H1 (cell line): Measurements from ENCODE around the gene ZNF316. TPM values are rescaled to one million over a fixed set of nuclear protein-coding genes. Genes with fewer than 3 reads are reported as not detected.

Experiments
- CTCF ChIA-PET: fragments of 300-600 bp; sonication (Branson Sonifier 250); formaldehyde crosslinking; loops from one replicate; lab custom pipeline; 2021; ENCODE audit not compliant: partially characterized antibody; lab: Charles Lee
- POLR2A ChIA-PET: fragments of 300-600 bp; sonication (Branson Sonifier 250); formaldehyde crosslinking; loops from one replicate; lab custom pipeline; 2021; ENCODE audit warnings: inconsistent platforms; ENCODE audit not compliant: partially characterized antibody; lab: Charles Lee
- DNase-seq, 2 experiments: peaks; one replicate each; pipeline versions ENCODE4 v3.0.0 to v3.0.0-alpha.2; 2010 to 2022; ENCODE audit warnings: low spot score in 2 of 2, low read depth in 1 of 2, mixed read lengths in 1 of 2
- FAIRE-seq: peaks from 2 replicates; lab custom pipeline; 2011; peaks lifted over from hg19 to GRCh38; lab: Jason Lieb, UNC
- H2AFZ ChIP-seq: 2 replicates; pipeline ENCODE4 v1.8.1; 2012; ENCODE audit warnings: low read length, inconsistent platforms
- H2AK5ac ChIP-seq: 2 replicates; pipeline ENCODE4 v1.6.1; 2013; ENCODE audit warnings: low read depth, low read length
- H2BK120ac ChIP-seq: replicated peaks from 2 replicates; pipeline ENCODE3; 2013; ENCODE audit warnings: low read depth, low read length, inconsistent platforms
- H2BK12ac ChIP-seq: 2 replicates; pipeline ENCODE4 v1.6.1; 2013; ENCODE audit warnings: low read depth, low read length
- H2BK15ac ChIP-seq: 2 replicates; pipeline ENCODE4 v1.6.1; 2013; ENCODE audit warnings: low read length
- H2BK20ac ChIP-seq: 2 replicates; pipeline ENCODE4 v1.6.1; 2013; ENCODE audit warnings: low read length
- H2BK5ac ChIP-seq: 2 replicates; pipeline ENCODE4 v1.6.1; 2013; ENCODE audit warnings: low read depth, low read length
- H3K14ac ChIP-seq: 2 replicates; pipeline ENCODE4 v1.6.1; 2013; ENCODE audit warnings: inconsistent platforms; ENCODE audit not compliant: insufficient read length
- H3K18ac ChIP-seq: 2 replicates; pipeline ENCODE4 v1.6.1; 2013; ENCODE audit warnings: low read length; ENCODE audit errors: extremely low read depth
- H3K23ac ChIP-seq: 2 replicates; pipeline ENCODE4 v1.6.1; 2013; ENCODE audit warnings: inconsistent platforms; ENCODE audit not compliant: insufficient read length
- H3K23me2 ChIP-seq: 2 replicates; pipeline ENCODE4 v1.6.1; 2013; ENCODE audit warnings: low read depth, low read length
- H3K27ac ChIP-seq: 2 replicates; pipeline ENCODE4 v1.6.1; 2011; ENCODE audit warnings: low read depth, low read length, inconsistent platforms
- H3K27me3 ChIP-seq, 4 experiments: replicated peaks in 1 of 4; 1 replicate in 1 of 4; 2 replicates in 3 of 4; pipeline versions ENCODE4 v1.6.1 to v1.8.1; 2011 to 2013; ENCODE audit warnings: low read length in 3 of 4, mild to moderate bottlenecking in 3 of 4, inconsistent platforms in 2 of 4, mixed read lengths in 2 of 4, moderate library complexity in 1 of 4; ENCODE audit not compliant: control insufficient read depth in 3 of 4, insufficient read depth in 3 of 4; ENCODE audit errors: extremely low read depth in 1 of 4
- H3K36me3 ChIP-seq, 4 experiments: 2 replicates each; pipeline versions ENCODE4 v1.6.1 to v1.8.1; 2011 to 2013; ENCODE audit warnings: mild to moderate bottlenecking in 4 of 4, low read length in 3 of 4, moderate library complexity in 2 of 4, control low read depth in 1 of 4, inconsistent platforms in 1 of 4; ENCODE audit not compliant: insufficient read depth in 4 of 4, control insufficient read depth in 2 of 4
- H3K4ac ChIP-seq: replicated peaks from 2 replicates; pipeline ENCODE3; 2013; ENCODE audit warnings: low read length, low read depth, mixed read lengths, inconsistent platforms; ENCODE audit not compliant: insufficient read length
- H3K4me1 ChIP-seq, 4 experiments: replicated peaks in 1 of 4; 1 replicate in 1 of 4; 2 replicates in 3 of 4; pipeline versions ENCODE4 v1.6.1 to v1.8.1; 2011 to 2013; ENCODE audit warnings: low read length in 3 of 4, inconsistent platforms in 2 of 4, mixed read lengths in 1 of 4; ENCODE audit not compliant: insufficient read depth in 4 of 4, control insufficient read depth in 3 of 4
- H3K4me2 ChIP-seq, 2 experiments: 2 replicates each; pipeline versions ENCODE4 v1.6.1 to v1.8.1; 2011 to 2013; ENCODE audit warnings: low read depth in 2 of 2, low read length in 2 of 2, control low read depth in 1 of 2, inconsistent platforms in 1 of 2, mild to moderate bottlenecking in 1 of 2; ENCODE audit not compliant: insufficient read depth in 1 of 2
- H3K4me3 ChIP-seq, 4 experiments: fragments of 200-600, 300-600 bp in 1 of 4; sonication (generic), shearing (Covaris generic), sonication (Bioruptor Twin) in 1 of 4; 2 replicates each; pipeline versions ENCODE4 v1.5.1 to v1.8.1; 2011 to 2016; ENCODE audit warnings: low read length in 4 of 4, low read depth in 3 of 4, control low read depth in 2 of 4, inconsistent platforms in 2 of 4, mild to moderate bottlenecking in 2 of 4, mixed read lengths in 1 of 4, moderate library complexity in 1 of 4; ENCODE audit not compliant: insufficient read depth in 2 of 4; ENCODE audit errors: extremely low read depth in 1 of 4
- H3K56ac ChIP-seq: replicated peaks from 2 replicates; pipeline ENCODE3; 2013; ENCODE audit warnings: low read depth, mild to moderate bottlenecking, mixed read lengths, low read length, inconsistent platforms; ENCODE audit not compliant: insufficient read length
- H3K79me1 ChIP-seq: 2 replicates; pipeline ENCODE4 v1.6.1; 2013; ENCODE audit warnings: low read depth, low read length, control low read depth
- H3K79me2 ChIP-seq, 2 experiments: 2 replicates each; pipeline versions ENCODE4 v1.6.1 to v1.8.1; 2012 to 2013; ENCODE audit warnings: low read length in 2 of 2, mild to moderate bottlenecking in 2 of 2, inconsistent platforms in 1 of 2; ENCODE audit not compliant: insufficient read depth in 2 of 2, control insufficient read depth in 1 of 2
- H3K9ac ChIP-seq, 4 experiments: replicated peaks in 1 of 4; 1 replicate in 1 of 4; 2 replicates in 3 of 4; pipeline versions ENCODE4 v1.6.1 to v1.8.1; 2011 to 2013; ENCODE audit warnings: low read depth in 3 of 4, low read length in 3 of 4, control low read depth in 2 of 4, mild to moderate bottlenecking in 2 of 4, moderate library complexity in 2 of 4, inconsistent platforms in 1 of 4; ENCODE audit errors: extremely low read depth in 1 of 4
- H3K9me3 ChIP-seq, 2 experiments: 2 replicates each; pipeline versions ENCODE4 v1.6.1 to v1.8.1; 2012 to 2013; ENCODE audit warnings: mild to moderate bottlenecking in 2 of 2, moderate library complexity in 2 of 2, control low read depth in 1 of 2, inconsistent platforms in 1 of 2, low read depth in 1 of 2, low read length in 1 of 2, mixed read lengths in 1 of 2; ENCODE audit not compliant: insufficient read depth in 2 of 2
- H4K20me1 ChIP-seq, 2 experiments: replicated peaks in 1 of 2; 2 replicates each; pipeline versions ENCODE3 to v1.8.1; 2011 to 2013; ENCODE audit warnings: inconsistent platforms in 2 of 2, low read length in 2 of 2, mild to moderate bottlenecking in 1 of 2; ENCODE audit not compliant: insufficient read depth in 2 of 2, control insufficient read depth in 1 of 2
- H4K5ac ChIP-seq: 2 replicates; pipeline ENCODE4 v1.6.1; 2013; ENCODE audit warnings: low read length, low read depth, mixed read lengths, inconsistent platforms; ENCODE audit not compliant: insufficient read length
- H4K8ac ChIP-seq: 2 replicates; pipeline ENCODE4 v1.8.0; 2013; ENCODE audit warnings: mild to moderate bottlenecking, moderate library complexity, low read length, inconsistent platforms; ENCODE audit not compliant: insufficient read depth; ENCODE audit errors: extremely low read depth
- H4K91ac ChIP-seq: replicated peaks from 2 replicates; pipeline ENCODE3; 2013; ENCODE audit warnings: low read length, mixed read lengths, inconsistent platforms; ENCODE audit not compliant: insufficient read length
- ASH2L ChIP-seq: fragments of 200-600, 300-600 bp; sonication (generic); IDR thresholded peaks from one replicate; pipeline ENCODE4 v1.7.1; 2017; ENCODE audit warnings: low read length
- ATF2 ChIP-seq: IDR thresholded peaks from 2 replicates; pipeline ENCODE4 v1.6.1; 2012; ENCODE audit warnings: low read length, inconsistent platforms
- CBX8 ChIP-seq: fragments of 300-800, 300-1000 bp; sonication (generic); IDR thresholded peaks from 2 replicates; pipeline ENCODE4 v1.7.1; 2016; ENCODE audit warnings: low read depth, low read length, borderline replicate concordance
- CHD2 ChIP-seq: IDR thresholded peaks from 2 replicates; pipeline ENCODE4 v1.6.1; 2012; ENCODE audit warnings: low read length, improper control_type of control experiment
- EGR1 ChIP-seq: IDR thresholded peaks from 2 replicates; pipeline ENCODE4 v1.6.1; 2011; ENCODE audit warnings: low read depth, low read length, borderline replicate concordance
- JUN ChIP-seq: IDR thresholded peaks from 2 replicates; pipeline ENCODE4 v1.6.1; 2011; ENCODE audit warnings: low read depth, mild to moderate bottlenecking, improper control_type of control experiment, low read length
- NRF1 ChIP-seq: IDR thresholded peaks from 2 replicates; pipeline ENCODE4 v1.6.1; 2011; ENCODE audit warnings: mild to moderate bottlenecking, low read depth, low read length, improper control_type of control experiment
- SIRT6 ChIP-seq: IDR thresholded peaks from one replicate; pipeline ENCODE4 v1.7.1; 2012; ENCODE audit warnings: low read length, inconsistent platforms
- SRF ChIP-seq: IDR thresholded peaks from 2 replicates; pipeline ENCODE4 v1.6.1; 2011; ENCODE audit warnings: mild to moderate bottlenecking, low read depth, low read length, moderate library complexity
- WGBS, 2 experiments: shearing (Covaris generic) in 1 of 2; methylation state at CpG; one replicate each; pipeline versions ENCODE4 v1.1.6 to v1.1.7; 2013 to 2015; ENCODE audit warnings: low lambda C conversion rate in 2 of 2, mixed read lengths in 2 of 2, inconsistent platforms in 1 of 2, low coverage in 1 of 2, missing lambda C conversion rate in 1 of 2; ENCODE audit not compliant: insufficient replicate concordance in 2 of 2, insufficient coverage in 1 of 2, insufficient read length in 1 of 2; ENCODE audit errors: extremely low coverage in 1 of 2, missing lambda C conversion rate in 1 of 2; 5-methylcytosine and 5-hydroxymethylcytosine counted together
- polyA plus RNA-seq, 7 experiments: library from polyadenylated mRNA; depleted of rRNA in 3 of 7; stranded (reverse) in 5 of 7; unstranded in 2 of 7; fragments of >200 nt in 5 of 7; fragments of 200-250 nt in 2 of 7; gene quantifications; 1 replicate in 5 of 7; 2 replicates in 1 of 7; 4 replicates in 1 of 7; pipeline versions ENCODE4 v1.2.1 to v1.2.3, GENCODE V29; 2011 to 2013; ENCODE audit warnings: missing spikeins in 2 of 7, mixed read lengths in 2 of 7
- total RNA-seq: library from RNA; stranded (reverse); fragmentation: NEBNext Ultra II Directional; extraction: Animal tissue kit (Norgen Biotek cat#: 25700); gene quantifications from 2 replicates; pipeline ENCODE4 v1.2.1, GENCODE V29; 2021
- TF ChIP-seq, protein P1 (sequence below), 3 experiments: IDR thresholded peaks; 1 replicate in 2 of 3; 2 replicates in 1 of 3; pipeline versions ENCODE4 v1.5.1 to v1.6.1; 2011; ENCODE audit warnings: low read length in 3 of 3, mild to moderate bottlenecking in 3 of 3, inconsistent platforms in 2 of 3, low read depth in 1 of 3, moderate library complexity in 1 of 3; ENCODE audit not compliant: insufficient read depth in 1 of 3; ENCODE audit errors: control extremely low read depth in 1 of 3

Gene ZNF316
- total and polyA plus RNA-seq, 2 of the 8 experiments (the other 6 are each of a cell fraction or from before 2014, with no cell fraction given): 3.6 to 13.7 TPM

DNA sequence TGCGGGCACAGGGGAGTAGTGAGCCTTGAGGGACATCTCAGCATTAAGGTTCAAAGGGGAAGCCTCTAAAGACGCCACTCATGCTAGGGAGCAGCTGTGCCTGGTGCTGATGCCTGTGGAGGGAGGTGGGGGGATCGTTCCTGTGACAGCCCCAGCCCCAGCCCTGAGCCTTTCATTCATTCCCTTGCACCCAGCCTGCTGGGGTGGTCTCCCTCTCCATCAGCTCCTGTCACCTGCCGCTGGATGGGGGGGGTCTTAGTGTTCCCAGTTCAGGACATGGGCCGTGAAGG lies 11.6 kb downstream of the ZNF316 start:
- DNase-seq: no peak
- no peak overlapping the region for H3K4me3 ChIP-seq
- TF ChIP-seq SRF (no peak), ASH2L (no peak), SIRT6 (no peak), JUN (no peak), CBX8 (no peak), NRF1 (no peak), ATF2 (no peak), CHD2 (no peak), EGR1 (no peak)
- TF ChIP-seq, protein P1, sequence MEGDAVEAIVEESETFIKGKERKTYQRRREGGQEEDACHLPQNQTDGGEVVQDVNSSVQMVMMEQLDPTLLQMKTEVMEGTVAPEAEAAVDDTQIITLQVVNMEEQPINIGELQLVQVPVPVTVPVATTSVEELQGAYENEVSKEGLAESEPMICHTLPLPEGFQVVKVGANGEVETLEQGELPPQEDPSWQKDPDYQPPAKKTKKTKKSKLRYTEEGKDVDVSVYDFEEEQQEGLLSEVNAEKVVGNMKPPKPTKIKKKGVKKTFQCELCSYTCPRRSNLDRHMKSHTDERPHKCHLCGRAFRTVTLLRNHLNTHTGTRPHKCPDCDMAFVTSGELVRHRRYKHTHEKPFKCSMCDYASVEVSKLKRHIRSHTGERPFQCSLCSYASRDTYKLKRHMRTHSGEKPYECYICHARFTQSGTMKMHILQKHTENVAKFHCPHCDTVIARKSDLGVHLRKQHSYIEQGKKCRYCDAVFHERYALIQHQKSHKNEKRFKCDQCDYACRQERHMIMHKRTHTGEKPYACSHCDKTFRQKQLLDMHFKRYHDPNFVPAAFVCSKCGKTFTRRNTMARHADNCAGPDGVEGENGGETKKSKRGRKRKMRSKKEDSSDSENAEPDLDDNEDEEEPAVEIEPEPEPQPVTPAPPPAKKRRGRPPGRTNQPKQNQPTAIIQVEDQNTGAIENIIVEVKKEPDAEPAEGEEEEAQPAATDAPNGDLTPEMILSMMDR (IDR thresholded peaks at IDR 0.05; ENCODE audit: control extremely low read depth in 1 of 3, insufficient read depth in 1 of 3, low read depth in 1 of 3, low read length in 3 of 3): no peak

More for the DNA sequence above, 11.6 kb downstream of the ZNF316 start:
- Histone ChIP-seq H4K91ac (no peak overlapping the region), H3K56ac (no peak overlapping the region), H3K27me3 (no peaks in the 10 kb centered on the region; a peak in 1 of 7 replicates), H3K23me2 (no peaks in the 10 kb centered on the region), H2BK5ac (no peak overlapping the region), H3K4me1 (no peaks in the 10 kb centered on the region), H4K5ac (no peak overlapping the region), H3K9ac (no peak overlapping the region), H2AK5ac (no peak overlapping the region), H3K79me1 (no peaks in the 10 kb centered on the region; the same call in 1 of the 2 replicates), H3K18ac (no peak overlapping the region), H2AFZ (no peak overlapping the region), H3K4ac (no peak overlapping the region), H3K27ac (no peak overlapping the region), H2BK12ac (no peak overlapping the region), H4K20me1 (peaks cover 0 to 2% of the 10 kb centered on the region in 2 experiments), H3K36me3 (peaks cover 0 to 24% (median 5%) of the 10 kb centered on the region in 4 experiments; a peak in 5 of 8 replicates), H3K4me2 (no peak overlapping the region), H2BK20ac (no peak overlapping the region), H2BK120ac (no peak overlapping the region), H4K8ac (peak overlapping the region; percentile 8; the same call in 1 of the 2 replicates), H2BK15ac (no peak overlapping the region), H3K79me2 (no peaks in the 10 kb centered on the region), H3K14ac (no peak overlapping the region), H3K23ac (no peak overlapping the region), H3K9me3 (no peaks in the 10 kb centered on the region; a peak in 1 of 4 replicates)
- 88% methylated on average over 5 of the region's 5 CpGs; no CpG with 5 or more reads in 1 of the 2 experiments for WGBS, 2 experiments
- ChIA-PET POLR2A (interaction anchor here (0.8 kb wide), 1 partner anchor 13 kb away, joined by 3 read pairs; no protein-coding TSS in a partner anchor), CTCF (interaction anchor here (1.7 kb wide), 1 partner anchor 10 kb away, joined by 6 read pairs; no protein-coding TSS in a partner anchor)
- FAIRE-seq: no peak
